GM23248 (cell line): ENCODE measurements around the gene PTPRH. TPM values are rescaled to one million over a fixed set of nuclear protein-coding genes. Genes with fewer than 3 reads are reported as not detected.
A peak's percentile ranks its signal among the peaks of the same experiment; 100 is the strongest.

Source experiments
- DNase-seq: peaks from one replicate; pipeline ENCODE4 v3.0.0-alpha.2; 2015
- H2AFZ ChIP-seq: fragments of 200-600 bp; sonication (generic); 2 replicates; pipeline ENCODE4 v1.6.1; 2016; ENCODE audit warnings: antibody characterized with exemption
- H3F3A ChIP-seq: fragments of 200-600 bp; sonication (generic); 2 replicates; pipeline ENCODE4 v1.6.1; 2016; ENCODE audit warnings: mild to moderate bottlenecking, antibody characterized with exemption, mixed run types; ENCODE audit not compliant: insufficient read depth
- H3K27ac ChIP-seq: fragments of 200-600 bp; sonication (generic); 2 replicates; pipeline ENCODE4 v1.5.1; 2016; ENCODE audit warnings: mild to moderate bottlenecking
- H3K27me3 ChIP-seq: fragments of 200-600 bp; sonication (generic); replicated peaks from 2 replicates; pipeline ENCODE4 v1.6.1; 2016; ENCODE audit warnings: mild to moderate bottlenecking; ENCODE audit not compliant: insufficient read depth
- H3K36me3 ChIP-seq: fragments of 200-600 bp; sonication (generic); 2 replicates; pipeline ENCODE4 v1.6.1; 2016; ENCODE audit warnings: low read depth, mild to moderate bottlenecking
- H3K4me1 ChIP-seq: fragments of 200-600 bp; sonication (generic); 2 replicates; pipeline ENCODE4 v1.6.1; 2016; ENCODE audit warnings: mild to moderate bottlenecking; ENCODE audit not compliant: insufficient read depth
- H3K4me2 ChIP-seq: fragments of 200-600 bp; sonication (generic); one replicate; pipeline ENCODE4 v1.6.1; 2016; ENCODE audit warnings: mild to moderate bottlenecking; ENCODE audit not compliant: unreplicated experiment
- H3K4me3 ChIP-seq: fragments of 200-600 bp; sonication (generic); 2 replicates; pipeline ENCODE4 v1.5.1; 2016; ENCODE audit warnings: mild to moderate bottlenecking
- H3K79me2 ChIP-seq: fragments of 200-600 bp; sonication (generic); 2 replicates; pipeline ENCODE4 v1.6.1; 2016; ENCODE audit warnings: mild to moderate bottlenecking; ENCODE audit not compliant: insufficient read depth
- H3K9ac ChIP-seq: fragments of 200-600 bp; sonication (generic); 2 replicates; pipeline ENCODE4 v1.6.1; 2016; ENCODE audit warnings: mild to moderate bottlenecking
- H3K9me2 ChIP-seq: fragments of 200-600 bp; sonication (generic); 2 replicates; pipeline ENCODE4 v1.6.1; 2016; ENCODE audit warnings: mixed run types, mild to moderate bottlenecking, moderate library complexity; ENCODE audit not compliant: insufficient read depth
- H3K9me3 ChIP-seq: fragments of 200-600 bp; sonication (generic); one replicate; pipeline ENCODE4 v1.6.1; 2017; ENCODE audit warnings: low read depth
- H4K20me1 ChIP-seq: fragments of 200-600 bp; sonication (generic); 2 replicates; pipeline ENCODE4 v1.6.0; 2016; ENCODE audit not compliant: insufficient read depth
- EZH2 ChIP-seq: fragments of 200-600 bp; sonication (generic); IDR thresholded peaks from 2 replicates; pipeline ENCODE4 v1.6.1; 2018; ENCODE audit warnings: antibody characterized with exemption, mild to moderate bottlenecking; ENCODE audit not compliant: insufficient read depth, poor library complexity, severe bottlenecking
- EZH2phosphoT487 ChIP-seq: fragments of 200-600 bp; sonication (generic); IDR thresholded peaks from 2 replicates; pipeline ENCODE4 v1.6.1; 2018; ENCODE audit warnings: antibody characterized with exemption, moderate library complexity, mild to moderate bottlenecking, low read depth; ENCODE audit not compliant: insufficient read depth
- WGBS, 2 experiments: methylation state at CpG; one replicate each; pipeline ENCODE4 v1.1.6; 2015 to 2017; ENCODE audit warnings: low lambda C conversion rate in 2 of 2, low coverage in 1 of 2; ENCODE audit errors: missing lambda C conversion rate in 2 of 2; 5-methylcytosine and 5-hydroxymethylcytosine counted together
- in situ Hi-C: fragments of 300-500 bp; cut with MboI; formaldehyde crosslinking; loops from 2 replicates; pipeline ENCODE4 v1.15.0; 2020
- polyA plus RNA-seq: library from polyadenylated mRNA; unstranded; fragments of >200 nt; fragmentation: Nextera tagmentation; extraction: Ambion mirVana; gene quantifications from 2 replicates; pipeline ENCODE4 v1.2.1, GENCODE V29; 2016
- total RNA-seq: library from RNA; depleted of rRNA; stranded (reverse); fragments of >200 nt; shearing (Covaris generic); gene quantifications from 2 replicates; pipeline ENCODE4 v1.2.3, GENCODE V29; 2014

Gene PTPRH
- total and polyA plus RNA-seq, 2 experiments from 2014 or later: 0.28 to 0.43 TPM

DNA sequence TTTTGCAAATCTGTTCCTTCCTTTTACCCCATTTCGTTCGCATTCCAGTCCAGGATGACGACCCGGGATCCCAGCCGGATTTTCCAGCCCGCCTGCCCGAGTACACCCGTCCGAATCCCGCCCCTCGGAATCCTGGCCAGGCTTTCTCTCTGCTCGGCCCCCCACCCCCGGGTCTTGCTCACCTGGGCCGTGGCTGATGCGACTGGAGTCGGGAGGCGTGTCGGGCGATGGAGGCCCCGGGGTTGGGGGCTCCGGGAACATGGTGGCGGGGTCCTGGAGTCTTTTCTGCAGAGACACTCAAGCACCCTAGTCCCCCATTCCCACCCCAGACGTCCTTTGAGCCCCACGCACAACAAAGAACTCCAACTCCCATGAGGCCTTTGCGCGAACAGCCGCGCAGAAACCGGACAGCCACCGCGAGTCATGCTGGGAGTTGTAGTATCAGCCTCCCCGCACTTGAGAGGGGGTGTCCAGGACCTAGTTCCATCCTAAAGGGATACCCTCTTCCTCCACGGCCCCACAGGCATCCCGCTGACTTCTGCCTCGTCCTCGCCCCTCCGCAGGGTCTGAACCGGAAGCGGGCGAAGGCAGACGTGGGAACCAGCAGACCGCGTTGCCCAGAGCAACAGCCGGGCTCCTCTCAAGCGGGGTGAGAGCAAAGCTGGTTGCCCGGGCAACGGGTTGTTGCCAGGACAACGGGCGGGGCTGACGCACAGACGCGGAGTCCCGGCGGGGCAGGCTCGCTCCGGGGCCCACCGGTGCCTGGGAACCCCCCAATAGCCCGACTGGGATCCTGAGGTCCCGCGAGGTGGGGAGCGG is 30.3 kb downstream of the PTPRH start:
- 0 out of 2 replicates have a peak overlapping the region, but pooled peaks have one; percentile 30 for H2AFZ ChIP-seq
- H3F3A ChIP-seq: no peaks in the 10 kb centered on the region
- H3K9ac ChIP-seq: peak overlapping the region; percentile 52; the same call in 1 of the 2 replicates
- in situ Hi-C loops: no loop called here
- peak overlapping the region; percentile 65 for H3K4me2 ChIP-seq
- H3K79me2 ChIP-seq: no peaks in the 10 kb centered on the region
- no peak overlapping the region for H3K27ac ChIP-seq
- no peak for TF ChIP-seq EZH2
- TF ChIP-seq EZH2phosphoT487: no peak
- DNase-seq: peak; percentile 92
- H3K4me3 ChIP-seq: peak overlapping the region; percentile 58
- H3K9me3 ChIP-seq: no peaks in the 10 kb centered on the region
- no peaks in the 10 kb centered on the region for H4K20me1 ChIP-seq
- no peaks in the 10 kb centered on the region for H3K36me3 ChIP-seq
- 5 to 6% methylated on average over 52 to 55 of the region's 61 CpGs for WGBS, 2 experiments
- H3K4me1 ChIP-seq: 0 out of 2 replicates have a peak, but pooled peaks cover 6% of the 10 kb centered on the region
- H3K27me3 ChIP-seq: peaks cover 6% of the 10 kb centered on the region; the same call in 1 of the 2 replicates
- H3K9me2 ChIP-seq: no peaks in the 10 kb centered on the region

GRCh38 chr19:55176076-55176475 is 33.2 kb downstream of the PTPRH start:
- Histone ChIP-seq H3K4me3 (no peak overlapping the region), H4K20me1 (no peaks in the 10 kb centered on the region), H3K9me2 (no peaks in the 10 kb centered on the region), H3F3A (peaks cover 9% of the 10 kb centered on the region), H3K4me1 (peaks cover 15% of the 10 kb centered on the region), H3K27me3 (peaks cover 6% of the 10 kb centered on the region; the same call in 1 of the 2 replicates), H2AFZ (no peak overlapping the region), H3K36me3 (no peaks in the 10 kb centered on the region), H3K79me2 (no peaks in the 10 kb centered on the region), H3K9ac (no peak overlapping the region), H3K4me2 (no peak overlapping the region), H3K9me3 (no peaks in the 10 kb centered on the region), H3K27ac (no peak overlapping the region)
- 8 to 14% methylated on average over 2 of the region's 2 CpGs for WGBS, 2 experiments
- no peak for TF ChIP-seq EZH2
- TF ChIP-seq EZH2phosphoT487: no peak
- in situ Hi-C loops: no loop called here
- DNase-seq: no peak

GRCh38 chr19:55175117-55175867 is 34.0 kb downstream of the PTPRH start:
- no peak for DNase-seq
- no peaks in the 10 kb centered on the region for H3K9me2 ChIP-seq
- no peak overlapping the region for H3K9ac ChIP-seq
- peaks cover 7% of the 10 kb centered on the region; the same call in 1 of the 2 replicates for H3K27me3 ChIP-seq
- H2AFZ ChIP-seq: no peak overlapping the region
- TF ChIP-seq EZH2: no peak
- TF ChIP-seq EZH2phosphoT487: no peak
- H3K4me1 ChIP-seq: peaks cover 15% of the 10 kb centered on the region
- no peaks in the 10 kb centered on the region for H3K9me3 ChIP-seq
- no peak overlapping the region for H3K4me2 ChIP-seq
- no peak overlapping the region for H3K27ac ChIP-seq
- H3K79me2 ChIP-seq: no peaks in the 10 kb centered on the region
- H4K20me1 ChIP-seq: no peaks in the 10 kb centered on the region
- H3K4me3 ChIP-seq: no peak overlapping the region
- 50 to 56% methylated on average over 36 to 42 of the region's 43 CpGs for WGBS, 2 experiments
- H3F3A ChIP-seq: peaks cover 9% of the 10 kb centered on the region
- H3K36me3 ChIP-seq: no peaks in the 10 kb centered on the region
- in situ Hi-C loops: no loop called here

- peaks cover 11% of the 10 kb centered on the region for H3K4me1 ChIP-seq
- no peaks in the 10 kb centered on the region for H4K20me1 ChIP-seq
- in situ Hi-C loops: no loop called here
- no peak overlapping the region for H3K9ac ChIP-seq
- DNase-seq: no peak
- H3K9me3 ChIP-seq: no peaks in the 10 kb centered on the region
- no peaks in the 10 kb centered on the region for H3K9me2 ChIP-seq
- no peak overlapping the region for H3K27ac ChIP-seq
- H3K79me2 ChIP-seq: no peaks in the 10 kb centered on the region
- peaks cover 13% of the 10 kb centered on the region; the same call in 1 of the 2 replicates for H3K27me3 ChIP-seq
- H2AFZ ChIP-seq: no peak overlapping the region
- H3K4me3 ChIP-seq: no peak overlapping the region
- no peak overlapping the region for H3K4me2 ChIP-seq
- H3F3A ChIP-seq: peaks cover 9% of the 10 kb centered on the region
- no peaks in the 10 kb centered on the region for H3K36me3 ChIP-seq
- TF ChIP-seq EZH2phosphoT487 (no peak), EZH2 (no peak)
- WGBS, 2 experiments: 35 to 45% methylated on average over 20 to 21 of the region's 21 CpGs
Observed at GRCh38 chr19:55174425-55175116, 34.7 kb downstream of the PTPRH start.
